HepG2 (cell line): Measurements from ENCODE around the gene TLE7. TPM values are rescaled to one million over a fixed set of nuclear protein-coding genes. Genes with fewer than 3 reads are reported as not detected.

Experiments used
- FOXM1 ChIP-seq: sonication (generic); formaldehyde crosslinking; IDR thresholded peaks from 2 replicates; pipeline ENCODE4 v1.5.0; 2020; ENCODE audit warnings: missing genetic modification reagents
- HNF4G ChIP-seq, 2 experiments: sonication (generic) in 1 of 2; formaldehyde crosslinking in 1 of 2; IDR thresholded peaks; 2 replicates each; pipeline versions ENCODE4 v1.4.0 to v1.6.1; 2011 to 2020; ENCODE audit warnings: borderline replicate concordance in 2 of 2, low read depth in 2 of 2, mild to moderate bottlenecking in 2 of 2, low read length in 1 of 2, missing genetic modification reagents in 1 of 2, moderate library complexity in 1 of 2
- HOXA7 ChIP-seq: sonication (generic); formaldehyde crosslinking; IDR thresholded peaks from 2 replicates; pipeline ENCODE4 v1.8.1; 2022; ENCODE audit warnings: mild to moderate bottlenecking, missing genetic modification reagents, moderate library complexity
- MEF2D ChIP-seq: sonication (generic); formaldehyde crosslinking; IDR thresholded peaks from 2 replicates; pipeline ENCODE4 v1.5.1; 2020; ENCODE audit warnings: mild to moderate bottlenecking, missing genetic modification reagents
- MEIS1 ChIP-seq: sonication (generic); formaldehyde crosslinking; IDR thresholded peaks from 2 replicates; pipeline ENCODE4 v1.9.0; 2021; ENCODE audit warnings: mild to moderate bottlenecking, missing genetic modification reagents, moderate library complexity, borderline replicate concordance
- RBM39 ChIP-seq: fragments of 200-400 bp; formaldehyde crosslinking; IDR thresholded peaks from one replicate; pipeline ENCODE4 v1.6.1; 2018; ENCODE audit warnings: antibody characterized with exemption, mild to moderate bottlenecking, low read depth, low read length; ENCODE audit not compliant: poor library complexity, severe bottlenecking
- REL ChIP-seq: sonication (generic); formaldehyde crosslinking; conservative IDR thresholded peaks from 2 replicates; pipeline ENCODE4 v1.8.0; 2022; ENCODE audit warnings: mild to moderate bottlenecking, missing genetic modification reagents, moderate library complexity
- SP5 ChIP-seq: IDR thresholded peaks from 2 replicates; pipeline ENCODE4 v1.6.1; 2016; ENCODE audit warnings: low read depth, borderline replicate concordance
- STAG1 ChIP-seq: sonication (generic); formaldehyde crosslinking; IDR thresholded peaks from 2 replicates; pipeline ENCODE4 v1.4.0; 2020; ENCODE audit warnings: missing genetic modification reagents
- WIZ ChIP-seq: sonication (generic); formaldehyde crosslinking; IDR thresholded peaks from 2 replicates; pipeline ENCODE4 v1.5.1; 2020; ENCODE audit warnings: mild to moderate bottlenecking, missing genetic modification reagents
- YEATS2 ChIP-seq: sonication (generic); formaldehyde crosslinking; IDR thresholded peaks from 2 replicates; pipeline ENCODE4 v1.4.0; 2020; ENCODE audit warnings: missing genetic modification reagents, borderline replicate concordance
- ZNF282 ChIP-seq: fragments of 450-650 bp; IDR thresholded peaks from 2 replicates; pipeline ENCODE4 v1.6.1; 2018; ENCODE audit not compliant: partially characterized antibody
- ZNF564 ChIP-seq: sonication (generic); formaldehyde crosslinking; IDR thresholded peaks from 2 replicates; pipeline ENCODE4 v1.8.1; 2023; ENCODE audit warnings: mild to moderate bottlenecking, missing genetic modification reagents
- ZNF761 ChIP-seq: sonication (generic); formaldehyde crosslinking; conservative IDR thresholded peaks from 2 replicates; pipeline ENCODE4 v1.4.0; 2020; ENCODE audit warnings: mild to moderate bottlenecking, missing genetic modification reagents
- polyA plus RNA-seq, 8 experiments: library from polyadenylated mRNA; depleted of rRNA in 3 of 8; stranded (reverse) in 7 of 8; unstranded in 1 of 8; fragments of >200 nt; fragmentation: Illumina TruSeq in 4 of 8; extraction: Trizol in 4 of 8; gene quantifications; 2 replicates each; pipeline versions ENCODE4 v1.2.1 to v1.2.3, GENCODE V29; 2011 to 2016; ENCODE audit warnings: low read depth in 4 of 8, missing spikeins in 1 of 8, mixed read lengths in 1 of 8; ENCODE audit not compliant: insufficient read depth in 1 of 8
- total RNA-seq, 5 experiments: library from RNA; depleted of rRNA; stranded (reverse); fragments of >200 nt; fragmentation: Illumina TruSeq; extraction: Trizol; gene quantifications; 2 replicates each; pipeline ENCODE4 v1.2.3, GENCODE V29; 2016; ENCODE audit warnings: low read depth in 1 of 5
- TF ChIP-seq, protein P1 (sequence below): sonication (generic); formaldehyde crosslinking; conservative IDR thresholded peaks from 2 replicates; pipeline ENCODE4 v1.8.0; 2022; ENCODE audit warnings: missing genetic modification reagents
- TF ChIP-seq, protein P2 (sequence below): sonication (generic); formaldehyde crosslinking; IDR thresholded peaks from 2 replicates; pipeline ENCODE4 v1.5.0; 2020; ENCODE audit warnings: missing genetic modification reagents
- TF ChIP-seq, protein P3 (sequence below): sonication (generic); formaldehyde crosslinking; IDR thresholded peaks from 2 replicates; pipeline ENCODE4 v1.5.0; 2020; ENCODE audit warnings: missing genetic modification reagents
- TF ChIP-seq, protein P4 (sequence below): sonication (generic); formaldehyde crosslinking; IDR thresholded peaks from 2 replicates; pipeline ENCODE4 v1.9.0; 2021; ENCODE audit warnings: missing genetic modification reagents, borderline replicate concordance
- TF ChIP-seq, protein P5 (sequence below): sonication (generic); formaldehyde crosslinking; IDR thresholded peaks from 2 replicates; pipeline ENCODE4 v1.5.0; 2020; ENCODE audit warnings: mild to moderate bottlenecking, missing genetic modification reagents, moderate library complexity
- TF ChIP-seq, protein P6 (sequence below): sonication (generic); formaldehyde crosslinking; conservative IDR thresholded peaks from 2 replicates; pipeline ENCODE4 v1.5.0; 2020; ENCODE audit warnings: missing genetic modification reagents

The TLE7 gene
- total and polyA plus RNA-seq, 2 of the 13 experiments (the other 11 are each of a cell fraction or from before 2014, with no cell fraction given), result not detected

DNA sequence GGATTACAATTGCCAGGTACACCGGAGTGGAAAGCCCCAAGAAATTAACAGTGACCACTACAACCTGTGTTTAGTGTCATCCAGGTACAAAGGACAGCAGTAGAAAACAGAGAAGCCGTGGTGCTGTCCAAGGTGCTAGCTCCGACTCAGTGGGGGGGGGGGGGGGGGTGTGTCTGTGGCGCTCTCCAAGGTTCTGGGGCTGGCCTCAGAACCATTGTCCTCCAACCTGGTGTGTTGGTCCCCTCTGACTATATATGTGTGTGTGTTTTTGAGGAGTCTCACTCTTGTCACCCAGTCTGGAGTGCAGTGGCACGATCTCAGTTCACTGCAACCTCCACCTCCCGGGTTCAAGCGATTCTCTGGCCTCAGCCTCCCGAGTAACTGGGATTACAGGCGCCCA lies 26.0 kb upstream of the TLE7 start (continued):
- TF ChIP-seq, protein P1, sequence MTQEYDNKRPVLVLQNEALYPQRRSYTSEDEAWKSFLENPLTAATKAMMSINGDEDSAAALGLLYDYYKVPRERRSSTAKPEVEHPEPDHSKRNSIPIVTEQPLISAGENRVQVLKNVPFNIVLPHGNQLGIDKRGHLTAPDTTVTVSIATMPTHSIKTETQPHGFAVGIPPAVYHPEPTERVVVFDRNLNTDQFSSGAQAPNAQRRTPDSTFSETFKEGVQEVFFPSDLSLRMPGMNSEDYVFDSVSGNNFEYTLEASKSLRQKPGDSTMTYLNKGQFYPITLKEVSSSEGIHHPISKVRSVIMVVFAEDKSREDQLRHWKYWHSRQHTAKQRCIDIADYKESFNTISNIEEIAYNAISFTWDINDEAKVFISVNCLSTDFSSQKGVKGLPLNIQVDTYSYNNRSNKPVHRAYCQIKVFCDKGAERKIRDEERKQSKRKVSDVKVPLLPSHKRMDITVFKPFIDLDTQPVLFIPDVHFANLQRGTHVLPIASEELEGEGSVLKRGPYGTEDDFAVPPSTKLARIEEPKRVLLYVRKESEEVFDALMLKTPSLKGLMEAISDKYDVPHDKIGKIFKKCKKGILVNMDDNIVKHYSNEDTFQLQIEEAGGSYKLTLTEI (CRISPR knock-in tag), result no peak
- TF ChIP-seq ZNF564 (CRISPR knock-in tag) (peak; percentile 78; the same call in 1 of the 2 replicates), MEF2D (CRISPR knock-in tag) (peak; percentile 80), REL (peak; percentile 73; the same call in 1 of the 2 replicates), HOXA7 (CRISPR knock-in tag) (peak; percentile 94; the same call in 1 of the 2 replicates), STAG1 (CRISPR knock-in tag) (no peak), ZNF282 (no peak), HNF4G (IDR thresholded peaks at IDR 0.05; ENCODE audit: borderline replicate concordance, low read depth, low read length) (0 out of 2 replicates have a peak, but pooled peaks have one; percentile 11), HNF4G (CRISPR knock-in tag; IDR thresholded peaks at IDR 0.05; ENCODE audit: borderline replicate concordance, low read depth) (no peak), MEIS1 (CRISPR knock-in tag) (peak; percentile 88), FOXM1 (CRISPR knock-in tag) (peak; percentile 83; the same call in 1 of the 2 replicates), RBM39 (no peak), WIZ (CRISPR knock-in tag) (peak; percentile 99), YEATS2 (CRISPR knock-in tag) (peak; percentile 87; the same call in 1 of the 2 replicates), SP5 (no peak), ZNF761 (peak; percentile 78; the same call in 1 of the 2 replicates)
- TF ChIP-seq, protein P2, sequence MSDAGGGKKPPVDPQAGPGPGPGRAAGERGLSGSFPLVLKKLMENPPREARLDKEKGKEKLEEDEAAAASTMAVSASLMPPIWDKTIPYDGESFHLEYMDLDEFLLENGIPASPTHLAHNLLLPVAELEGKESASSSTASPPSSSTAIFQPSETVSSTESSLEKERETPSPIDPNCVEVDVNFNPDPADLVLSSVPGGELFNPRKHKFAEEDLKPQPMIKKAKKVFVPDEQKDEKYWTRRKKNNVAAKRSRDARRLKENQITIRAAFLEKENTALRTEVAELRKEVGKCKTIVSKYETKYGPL, result peak; percentile 92
- TF ChIP-seq, protein P3, sequence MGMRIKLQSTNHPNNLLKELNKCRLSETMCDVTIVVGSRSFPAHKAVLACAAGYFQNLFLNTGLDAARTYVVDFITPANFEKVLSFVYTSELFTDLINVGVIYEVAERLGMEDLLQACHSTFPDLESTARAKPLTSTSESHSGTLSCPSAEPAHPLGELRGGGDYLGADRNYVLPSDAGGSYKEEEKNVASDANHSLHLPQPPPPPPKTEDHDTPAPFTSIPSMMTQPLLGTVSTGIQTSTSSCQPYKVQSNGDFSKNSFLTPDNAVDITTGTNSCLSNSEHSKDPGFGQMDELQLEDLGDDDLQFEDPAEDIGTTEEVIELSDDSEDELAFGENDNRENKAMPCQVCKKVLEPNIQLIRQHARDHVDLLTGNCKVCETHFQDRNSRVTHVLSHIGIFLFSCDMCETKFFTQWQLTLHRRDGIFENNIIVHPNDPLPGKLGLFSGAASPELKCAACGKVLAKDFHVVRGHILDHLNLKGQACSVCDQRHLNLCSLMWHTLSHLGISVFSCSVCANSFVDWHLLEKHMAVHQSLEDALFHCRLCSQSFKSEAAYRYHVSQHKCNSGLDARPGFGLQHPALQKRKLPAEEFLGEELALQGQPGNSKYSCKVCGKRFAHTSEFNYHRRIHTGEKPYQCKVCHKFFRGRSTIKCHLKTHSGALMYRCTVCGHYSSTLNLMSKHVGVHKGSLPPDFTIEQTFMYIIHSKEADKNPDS (CRISPR knock-in tag), result peak; percentile 80; the same call in 1 of the 2 replicates
- TF ChIP-seq, protein P4, sequence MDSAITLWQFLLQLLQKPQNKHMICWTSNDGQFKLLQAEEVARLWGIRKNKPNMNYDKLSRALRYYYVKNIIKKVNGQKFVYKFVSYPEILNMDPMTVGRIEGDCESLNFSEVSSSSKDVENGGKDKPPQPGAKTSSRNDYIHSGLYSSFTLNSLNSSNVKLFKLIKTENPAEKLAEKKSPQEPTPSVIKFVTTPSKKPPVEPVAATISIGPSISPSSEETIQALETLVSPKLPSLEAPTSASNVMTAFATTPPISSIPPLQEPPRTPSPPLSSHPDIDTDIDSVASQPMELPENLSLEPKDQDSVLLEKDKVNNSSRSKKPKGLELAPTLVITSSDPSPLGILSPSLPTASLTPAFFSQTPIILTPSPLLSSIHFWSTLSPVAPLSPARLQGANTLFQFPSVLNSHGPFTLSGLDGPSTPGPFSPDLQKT (CRISPR knock-in tag), result peak; percentile 65; the same call in 1 of the 2 replicates
- TF ChIP-seq, protein P5, sequence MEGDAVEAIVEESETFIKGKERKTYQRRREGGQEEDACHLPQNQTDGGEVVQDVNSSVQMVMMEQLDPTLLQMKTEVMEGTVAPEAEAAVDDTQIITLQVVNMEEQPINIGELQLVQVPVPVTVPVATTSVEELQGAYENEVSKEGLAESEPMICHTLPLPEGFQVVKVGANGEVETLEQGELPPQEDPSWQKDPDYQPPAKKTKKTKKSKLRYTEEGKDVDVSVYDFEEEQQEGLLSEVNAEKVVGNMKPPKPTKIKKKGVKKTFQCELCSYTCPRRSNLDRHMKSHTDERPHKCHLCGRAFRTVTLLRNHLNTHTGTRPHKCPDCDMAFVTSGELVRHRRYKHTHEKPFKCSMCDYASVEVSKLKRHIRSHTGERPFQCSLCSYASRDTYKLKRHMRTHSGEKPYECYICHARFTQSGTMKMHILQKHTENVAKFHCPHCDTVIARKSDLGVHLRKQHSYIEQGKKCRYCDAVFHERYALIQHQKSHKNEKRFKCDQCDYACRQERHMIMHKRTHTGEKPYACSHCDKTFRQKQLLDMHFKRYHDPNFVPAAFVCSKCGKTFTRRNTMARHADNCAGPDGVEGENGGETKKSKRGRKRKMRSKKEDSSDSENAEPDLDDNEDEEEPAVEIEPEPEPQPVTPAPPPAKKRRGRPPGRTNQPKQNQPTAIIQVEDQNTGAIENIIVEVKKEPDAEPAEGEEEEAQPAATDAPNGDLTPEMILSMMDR (CRISPR knock-in tag), result no peak
- TF ChIP-seq, protein P6, sequence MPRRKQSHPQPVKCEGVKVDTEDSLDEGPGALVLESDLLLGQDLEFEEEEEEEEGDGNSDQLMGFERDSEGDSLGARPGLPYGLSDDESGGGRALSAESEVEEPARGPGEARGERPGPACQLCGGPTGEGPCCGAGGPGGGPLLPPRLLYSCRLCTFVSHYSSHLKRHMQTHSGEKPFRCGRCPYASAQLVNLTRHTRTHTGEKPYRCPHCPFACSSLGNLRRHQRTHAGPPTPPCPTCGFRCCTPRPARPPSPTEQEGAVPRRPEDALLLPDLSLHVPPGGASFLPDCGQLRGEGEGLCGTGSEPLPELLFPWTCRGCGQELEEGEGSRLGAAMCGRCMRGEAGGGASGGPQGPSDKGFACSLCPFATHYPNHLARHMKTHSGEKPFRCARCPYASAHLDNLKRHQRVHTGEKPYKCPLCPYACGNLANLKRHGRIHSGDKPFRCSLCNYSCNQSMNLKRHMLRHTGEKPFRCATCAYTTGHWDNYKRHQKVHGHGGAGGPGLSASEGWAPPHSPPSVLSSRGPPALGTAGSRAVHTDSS (CRISPR knock-in tag), result no peak
